NCI-H146 treated with DMSO at 0.1 percent for 48 hours (cell line): ENCODE results near the gene SLAMF6.

Source experiments
- DNase-seq: peaks from one replicate; lab custom pipeline; 2025; ENCODE audit not compliant: unreplicated experiment; lab: John Stamatoyannopoulos, UW

SLAMF6 gene

GRCh38 chr1:160471253-160471652 is 51.8 kb downstream of the SLAMF6 start:
- no peak for DNase-seq

- DNase-seq: no peak
Measured at GRCh38 chr1:160467576-160467975, 55.5 kb downstream of the SLAMF6 start.

DNA sequence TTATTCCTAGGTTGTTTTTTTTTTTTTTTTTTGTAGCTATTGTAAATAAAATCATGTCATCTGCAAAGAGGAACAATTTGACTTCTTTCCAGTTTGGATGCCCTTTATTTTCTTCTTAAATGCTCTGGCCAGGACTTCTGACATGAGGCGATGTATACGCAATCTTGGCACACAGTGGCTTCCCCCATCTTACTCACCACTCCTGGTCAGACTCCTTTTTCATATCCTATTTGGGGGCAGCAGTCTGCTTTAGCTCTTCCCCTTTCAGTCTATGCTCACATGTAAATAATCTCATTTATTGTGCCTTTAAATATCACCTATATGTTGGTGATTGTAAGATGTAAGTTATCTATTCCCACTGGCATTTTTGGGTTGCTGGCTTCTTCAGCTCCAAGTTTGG is 56.1 kb downstream of the SLAMF6 start:
- no peak for DNase-seq

- DNase-seq: no peak
Measured at GRCh38 chr1:160465123-160465522, 57.9 kb downstream of the SLAMF6 start.

GRCh38 chr1:160460683-160461287 is 62.3 kb downstream of the SLAMF6 start:
- no peak for DNase-seq

- no peak for DNase-seq
Measured at GRCh38 chr1:160460214-160460642, 62.8 kb downstream of the SLAMF6 start.

GRCh38 chr1:160459687-160460086 is 63.4 kb downstream of the SLAMF6 start:
- DNase-seq: no peak

DNA sequence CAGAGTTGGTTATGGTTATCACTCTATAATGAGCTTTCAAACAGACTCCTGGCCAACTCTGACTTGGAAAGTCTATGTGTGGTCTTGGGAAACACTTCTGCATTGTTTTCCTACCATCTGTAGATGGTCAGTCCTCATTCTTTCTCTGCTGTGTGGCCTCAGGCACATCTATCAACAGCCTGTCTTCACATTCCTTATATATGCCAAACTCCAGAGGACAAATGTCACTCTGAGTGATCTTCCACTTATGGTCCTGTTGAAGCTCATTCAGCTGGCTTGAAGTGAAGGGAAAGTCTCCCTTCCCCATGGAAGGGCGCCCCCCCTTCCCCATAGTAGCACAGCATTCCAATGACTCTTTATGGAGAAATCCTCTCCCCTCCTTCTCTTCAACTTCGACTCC is 64.0 kb downstream of the SLAMF6 start:
- DNase-seq: no peak

DNA sequence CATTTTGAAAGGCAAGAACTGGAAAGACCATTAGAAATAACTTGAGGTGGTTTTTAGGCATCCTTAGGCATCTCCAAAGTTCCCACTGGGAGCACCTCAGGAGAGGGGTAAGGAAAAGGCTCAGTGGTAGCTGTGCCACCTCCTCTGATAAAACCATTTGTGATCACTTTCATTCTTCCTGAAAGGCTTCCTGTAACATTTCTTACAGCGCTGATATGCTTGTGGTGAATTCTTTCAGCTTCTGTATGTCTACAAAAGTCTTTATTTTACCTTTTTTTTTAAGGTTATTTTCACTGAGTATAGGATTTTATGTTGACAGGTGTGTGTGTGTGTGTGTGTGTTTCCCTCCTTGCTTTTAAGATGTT is 67.9 kb downstream of the SLAMF6 start:
- DNase-seq: no peak

DNA sequence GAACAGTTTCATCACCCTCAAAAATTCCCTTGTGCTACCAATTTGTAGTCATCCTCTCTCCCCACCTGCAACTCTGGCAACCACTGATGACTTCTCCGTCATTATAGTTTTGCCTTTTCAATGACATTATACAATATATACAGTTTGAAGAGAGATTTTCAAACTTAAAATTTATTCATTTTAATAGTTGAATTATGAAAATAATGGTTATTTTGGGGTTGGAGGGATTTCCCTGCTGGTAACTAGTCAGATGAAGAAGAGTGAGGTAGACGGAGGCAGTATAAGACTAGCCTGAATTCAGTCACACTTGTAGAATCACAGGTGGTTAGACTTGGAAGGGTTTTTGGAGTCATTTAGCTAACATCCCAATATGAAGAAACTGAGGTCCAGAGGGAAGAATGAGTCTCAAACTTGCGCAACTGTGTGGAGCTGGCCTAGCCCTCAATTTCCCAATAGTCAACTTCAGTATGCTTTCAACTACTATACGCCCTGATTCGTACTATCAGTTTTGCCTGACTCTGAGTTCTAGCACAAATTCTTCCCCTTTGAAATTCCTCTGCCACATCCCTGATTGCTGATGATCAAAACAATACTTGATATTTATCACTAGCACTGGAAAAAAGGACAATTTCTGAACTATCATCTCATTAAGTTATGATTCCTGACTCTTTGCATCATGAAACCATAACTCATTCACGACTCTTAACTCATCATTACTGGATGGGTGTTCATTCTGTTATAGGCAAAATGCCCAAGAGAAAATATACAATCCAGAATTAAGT is 68.5 kb downstream of the SLAMF6 start:
- DNase-seq: no peak

DNA sequence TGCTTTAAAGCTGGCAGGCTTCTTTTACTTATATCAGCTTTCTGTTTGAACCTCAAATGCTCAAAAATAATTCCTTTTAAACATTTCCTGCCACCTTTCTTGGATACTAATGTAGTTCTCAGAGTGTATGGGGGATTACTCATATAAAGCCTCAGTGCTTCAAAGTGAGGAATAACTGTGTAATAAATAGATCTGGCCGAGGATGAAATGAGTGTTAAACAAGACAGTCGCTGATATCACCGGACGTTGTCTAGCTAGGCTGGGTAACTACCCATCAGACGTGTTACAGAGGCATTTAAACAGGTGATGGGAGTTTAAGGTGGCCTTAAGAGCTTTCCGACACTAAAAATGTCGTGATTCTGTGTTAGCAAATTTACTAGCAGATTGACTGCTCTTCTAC is 69.6 kb downstream of the SLAMF6 start:
- DNase-seq: no peak

- DNase-seq: no peak
Measured at GRCh38 chr1:160451859-160452232, 71.2 kb downstream of the SLAMF6 start.

DNA sequence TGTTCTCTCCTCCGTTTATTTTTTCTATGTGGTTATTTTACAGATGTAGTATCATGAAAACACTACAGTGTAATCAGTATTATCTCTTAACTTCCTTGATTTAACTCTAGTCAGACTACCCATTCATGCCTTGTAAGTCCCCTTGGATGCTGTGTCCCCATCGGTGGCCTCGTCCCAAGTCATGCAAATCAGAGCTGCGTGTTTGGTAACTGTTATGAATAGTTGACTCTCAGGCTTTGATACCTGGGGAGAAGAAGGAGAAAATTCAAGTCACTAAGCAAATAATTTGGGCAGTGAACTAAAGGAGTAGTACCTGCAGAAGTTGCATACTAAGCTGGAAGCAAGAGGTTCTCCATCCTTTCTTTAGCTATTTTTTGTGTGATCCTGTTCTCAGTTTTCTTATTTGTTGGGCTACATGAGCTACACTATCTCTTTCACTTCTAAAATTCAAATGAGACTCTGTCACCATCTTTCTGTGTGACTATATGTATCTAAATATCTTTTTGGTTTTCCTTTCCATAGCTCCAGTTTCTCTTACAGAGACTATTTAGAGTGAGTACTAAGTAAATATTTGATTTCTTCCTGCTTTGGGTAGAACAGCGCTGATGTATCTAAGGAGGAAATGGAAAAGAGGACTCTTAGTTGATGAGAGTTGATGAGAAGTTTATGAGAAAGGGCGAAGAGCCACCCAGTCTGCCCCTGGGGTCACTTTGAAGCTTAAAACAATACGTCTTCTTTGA is 71.8 kb downstream of the SLAMF6 start:
- DNase-seq: no peak

GRCh38 chr1:160449494-160449893 is 73.6 kb downstream of the SLAMF6 start:
- DNase-seq: no peak

GRCh38 chr1:160446945-160447600 is 76.0 kb downstream of the SLAMF6 start:
- no peak for DNase-seq

DNA sequence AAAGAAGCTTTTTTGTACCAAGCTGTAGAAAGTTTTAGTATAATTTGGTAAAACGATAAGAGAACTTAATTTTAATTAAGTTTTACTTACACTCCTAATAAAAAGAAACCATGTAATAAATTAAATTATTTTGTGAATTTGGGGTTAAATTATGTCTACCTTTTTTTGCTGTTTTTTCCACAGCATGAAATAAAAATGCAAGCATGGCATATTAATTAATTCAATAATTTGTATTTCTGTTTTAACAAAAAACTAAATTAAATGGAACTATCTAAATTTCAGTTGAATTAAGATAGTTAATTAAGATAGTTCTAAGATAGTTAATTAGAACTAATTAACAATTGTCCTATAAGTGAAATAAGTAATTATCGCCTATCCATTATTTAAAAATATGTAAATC is 83.3 kb downstream of the SLAMF6 start:
- no peak for DNase-seq

- DNase-seq: no peak
Measured at GRCh38 chr1:160438935-160439334, 84.1 kb downstream of the SLAMF6 start.

- DNase-seq: no peak
Measured at GRCh38 chr1:160438317-160438918, 84.6 kb downstream of the SLAMF6 start.

DNA sequence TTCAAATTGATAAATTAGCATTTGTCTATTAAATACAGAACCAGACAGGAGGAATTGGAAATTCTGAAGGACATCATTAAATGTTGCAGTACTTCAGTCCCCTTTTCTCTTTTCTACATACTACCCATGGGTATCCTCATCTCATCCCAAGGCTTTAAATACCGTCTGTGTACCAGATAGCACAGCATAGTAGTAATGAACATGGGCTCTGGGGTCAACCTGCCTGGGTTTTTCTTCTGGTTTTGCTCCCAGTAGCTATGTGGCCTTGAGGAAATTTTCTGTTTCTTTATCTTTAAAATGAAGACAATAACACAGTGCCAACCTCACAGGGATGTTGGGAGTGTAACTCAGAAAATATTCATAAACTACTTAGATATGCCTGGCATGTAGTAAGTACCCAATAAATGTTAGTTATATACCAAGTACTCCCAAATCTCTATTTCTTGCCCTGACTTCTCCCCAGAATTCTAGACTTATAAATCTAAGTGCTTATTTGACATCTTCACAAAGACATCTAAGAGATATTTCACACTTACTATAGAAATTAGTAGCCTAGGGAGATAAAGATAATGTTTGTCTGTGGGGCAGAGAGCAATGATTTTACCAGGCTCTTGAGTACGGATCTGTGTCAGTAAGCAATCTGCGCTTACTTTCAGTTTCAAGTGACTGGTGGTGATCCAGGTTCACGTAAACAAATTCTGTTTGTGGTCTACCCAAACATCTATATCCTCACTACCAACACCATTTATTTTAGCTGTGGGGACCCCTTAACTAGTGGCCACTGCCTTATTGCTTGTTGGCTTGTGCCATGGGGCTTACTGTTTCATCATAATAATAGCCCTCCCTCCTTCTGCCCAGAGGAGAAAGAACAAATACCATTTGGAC is 85.4 kb downstream of the SLAMF6 start:
- no peak for DNase-seq

DNA sequence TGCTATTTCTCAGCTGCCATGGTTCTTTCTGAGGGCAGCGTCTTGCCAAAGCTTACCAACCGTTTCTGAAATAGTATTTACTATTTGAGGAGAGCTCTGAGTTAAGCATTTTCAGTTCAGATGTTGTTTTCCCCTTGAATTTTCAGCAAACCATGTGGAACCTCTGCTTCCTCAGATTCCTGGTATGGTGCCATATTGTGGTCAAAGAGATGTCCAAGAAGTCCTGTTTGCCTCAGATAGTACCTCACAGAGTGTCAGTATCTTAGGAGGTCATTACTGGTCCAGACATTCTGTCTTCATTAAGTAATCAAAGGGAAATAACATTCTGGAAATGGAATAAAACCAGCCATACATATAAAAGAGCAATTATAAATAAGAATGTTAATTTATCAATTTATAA is 86.1 kb downstream of the SLAMF6 start:
- DNase-seq: no peak
